Central memory CD8-positive, alpha-beta T cell (primary cell): ENCODE measurements around the gene ARG1.
A peak's percentile ranks its signal among the peaks of the same experiment; 100 is the strongest.
"Not testable (repeated sequence)": the region's sequence is repeated elsewhere in the genome, so short reads cannot be mapped to it uniquely, and the experiment has no call there.

Experiments
- ATAC-seq: fragments of 150-1000 bp; cut with Tn5 transposase; replicated peaks from 2 replicates; pipeline ENCODE4 v1.10.0; 2022; ENCODE audit warnings: mild to moderate bottlenecking, moderate FRiP score, moderate number of reproducible peaks; ENCODE audit not compliant: poor library complexity, severe bottlenecking; ENCODE audit errors: extremely low read depth
- DNase-seq, 2 donors: peaks; one replicate each; pipeline ENCODE4 v3.0.0; 2021; ENCODE audit warnings: low spot score in 2 of 2
- H3K27ac Mint-ChIP-seq: one replicate; pipeline ENCODE4 v1.8.0; 2022; ENCODE audit warnings: low read depth, mild to moderate bottlenecking, moderate library complexity, mixed read lengths
- H3K27me3 Mint-ChIP-seq: one replicate; pipeline ENCODE4 v1.8.0; 2022; ENCODE audit warnings: mixed read lengths
- H3K36me3 Mint-ChIP-seq: one replicate; pipeline ENCODE4 v1.8.0; 2022; ENCODE audit warnings: mild to moderate bottlenecking, moderate library complexity, mixed read lengths; ENCODE audit not compliant: insufficient read depth
- H3K4me1 Mint-ChIP-seq: one replicate; pipeline ENCODE4 v1.8.0; 2022; ENCODE audit warnings: mixed read lengths
- H3K4me3 Mint-ChIP-seq: one replicate; pipeline ENCODE4 v1.8.0; 2022; ENCODE audit warnings: mild to moderate bottlenecking, moderate library complexity, mixed read lengths
- H3K9me3 Mint-ChIP-seq: one replicate; pipeline ENCODE4 v1.8.0; 2022; ENCODE audit warnings: mixed read lengths

Gene ARG1

DNA sequence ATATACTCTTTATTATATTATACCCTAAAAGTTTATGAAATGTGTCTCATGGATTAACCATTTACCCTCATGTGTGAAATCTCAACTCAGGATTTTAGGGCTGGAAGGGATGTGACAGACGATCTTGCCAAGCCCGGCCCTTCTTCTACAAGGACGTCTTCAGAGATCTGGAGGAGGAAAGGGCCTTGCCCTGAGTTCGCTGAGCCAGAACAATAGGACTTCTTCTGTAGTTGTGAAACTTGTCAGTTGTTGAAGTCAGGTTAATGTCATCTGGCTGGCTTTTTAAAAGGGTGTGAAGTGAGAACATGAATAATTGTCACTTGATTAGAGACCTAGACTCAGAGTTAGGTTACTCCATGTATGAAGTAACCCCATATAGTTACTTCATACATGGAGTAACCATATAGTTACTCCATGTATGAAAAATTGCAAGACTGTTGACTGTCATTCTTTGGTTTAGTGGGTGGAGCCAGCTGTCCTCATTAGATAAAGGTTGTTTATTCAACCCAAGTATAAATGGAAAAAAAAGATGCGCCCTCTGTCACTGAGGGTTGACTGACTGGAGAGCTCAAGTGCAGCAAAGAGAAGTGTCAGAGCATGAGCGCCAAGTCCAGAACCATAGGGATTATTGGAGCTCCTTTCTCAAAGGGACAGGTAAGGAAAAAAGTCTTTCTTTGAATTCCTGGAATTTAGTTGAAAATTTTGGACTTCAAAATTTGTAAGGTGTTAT, at the start of gene ARG1:
ARG1 (plus strand) TSS at position 541 of the 730 bp plus-strand sequence; CDS start at position 598, 57 bp downstream.
- H3K4me3 Mint-ChIP-seq: no peak within 1 kb of the TSS
- no peaks in the 10 kb centered on the region for H3K4me1 Mint-ChIP-seq
- ATAC-seq: no peak
- H3K27ac Mint-ChIP-seq: no peak within 1 kb of the TSS
- no peaks in the 10 kb centered on the region for H3K27me3 Mint-ChIP-seq
- peaks cover 15% of the 10 kb centered on the region for H3K36me3 Mint-ChIP-seq
- no peak for DNase-seq
- H3K9me3 Mint-ChIP-seq: no peaks in the 10 kb centered on the region

DNA sequence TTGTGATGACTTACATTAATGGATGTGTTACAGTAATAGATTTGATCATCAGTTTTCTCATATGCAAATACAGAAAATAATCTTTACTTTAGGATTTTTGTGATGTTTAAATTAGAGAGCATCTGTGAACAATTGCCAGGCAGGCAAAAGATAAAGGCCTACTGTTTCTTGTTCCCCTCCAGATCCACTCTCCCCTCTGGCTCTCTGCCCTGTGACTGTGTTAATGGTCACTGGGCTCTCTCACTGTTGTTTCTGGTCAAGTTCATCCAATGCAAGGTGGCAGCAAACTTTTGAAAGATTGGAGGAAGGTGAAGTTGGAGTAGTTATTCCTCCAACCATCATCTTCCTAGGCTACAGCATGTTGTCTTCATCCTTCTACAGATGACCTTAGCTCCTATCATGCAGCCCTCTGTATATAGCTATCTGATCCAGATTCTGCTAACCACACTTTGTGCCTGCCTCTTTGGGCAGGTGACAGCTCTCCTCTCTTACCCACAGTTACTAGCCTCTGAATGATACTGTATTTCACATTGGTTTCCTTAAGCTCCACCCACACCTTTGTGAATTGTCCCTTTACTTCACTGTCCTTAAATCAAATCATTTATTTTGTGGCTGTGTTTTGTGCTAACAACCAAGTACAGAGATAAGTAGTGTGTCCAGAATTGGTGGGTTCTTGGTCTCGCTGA, 48.9 kb upstream of the ARG1 start:
- Mint-ChIP-seq H3K27ac (no peak overlapping the region), H3K4me1 (peaks cover 12% of the 10 kb centered on the region), H3K9me3 (no peaks in the 10 kb centered on the region), H3K36me3 (peaks cover 4% of the 10 kb centered on the region), H3K27me3 (no peaks in the 10 kb centered on the region), H3K4me3 (no peak overlapping the region)
- DNase-seq (no peak), ATAC-seq (peak; percentile 44)

DNA sequence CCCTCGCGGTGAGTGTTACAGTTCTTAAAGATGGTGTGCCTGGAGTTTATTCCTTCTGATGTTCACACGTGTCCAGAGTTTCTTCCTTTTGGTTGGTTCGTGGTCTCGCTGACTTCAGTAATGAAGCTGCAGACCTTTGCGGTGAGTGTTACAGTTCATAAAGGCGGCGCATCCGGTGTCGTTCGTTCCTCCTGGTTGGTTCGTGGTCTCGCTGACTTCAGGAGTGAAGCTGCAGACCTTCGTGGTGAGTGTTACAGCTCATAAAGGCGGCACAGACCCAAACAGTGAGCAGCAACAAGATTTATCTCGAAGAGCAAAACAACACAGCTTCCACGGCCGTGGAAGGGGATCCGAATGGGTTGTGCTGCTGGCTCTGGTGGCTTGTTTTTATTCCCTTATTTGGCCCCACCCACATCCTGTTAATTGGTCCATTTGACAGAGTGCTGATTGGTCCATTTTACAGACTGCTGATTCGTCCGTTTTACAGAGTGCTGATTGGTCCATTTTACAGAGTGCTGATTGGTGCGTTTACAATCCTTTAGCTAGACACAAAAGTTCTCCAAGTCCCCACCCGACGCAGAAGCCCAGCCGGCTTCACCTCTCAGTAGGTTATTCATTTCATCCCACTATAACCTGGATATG, 48.2 kb upstream of the ARG1 start:
- H3K27me3 Mint-ChIP-seq: no peaks in the 10 kb centered on the region
- H3K36me3 Mint-ChIP-seq: peaks cover 4% of the 10 kb centered on the region
- ATAC-seq: peak; percentile 58
- H3K4me1 Mint-ChIP-seq: peaks cover 6% of the 10 kb centered on the region
- no peaks in the 10 kb centered on the region for H3K9me3 Mint-ChIP-seq
- no peak overlapping the region for H3K4me3 Mint-ChIP-seq
- peak in 1 of 2 donors; percentile 21 for DNase-seq
- no peak overlapping the region for H3K27ac Mint-ChIP-seq

DNA sequence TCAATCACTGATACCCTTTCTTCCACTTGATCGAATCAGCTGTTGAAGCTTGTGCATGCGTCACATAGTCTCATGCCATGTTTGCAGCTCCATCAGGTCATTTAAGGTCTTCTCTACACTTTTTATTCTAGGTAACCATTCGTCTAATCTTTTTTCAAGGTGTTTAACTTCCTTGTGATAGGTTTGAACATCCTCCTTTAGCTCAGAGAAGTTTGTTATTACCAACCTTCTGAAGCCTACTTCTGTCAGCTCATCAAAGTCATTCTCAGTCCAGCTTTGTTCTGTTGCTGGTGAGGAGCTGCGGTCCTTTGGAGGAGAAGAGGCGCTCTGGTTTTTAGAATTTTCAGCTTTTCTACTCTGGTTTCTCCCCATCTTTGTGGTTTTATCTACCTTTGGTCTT, 42.1 kb upstream of the ARG1 start:
- H3K9me3 Mint-ChIP-seq, DNase-seq, H3K27ac Mint-ChIP-seq, ATAC-seq, H3K36me3 Mint-ChIP-seq, H3K27me3 Mint-ChIP-seq: not testable (repeated sequence)
- H3K4me3 Mint-ChIP-seq: peak overlapping the region; percentile 2
- peaks cover 20% of the 10 kb centered on the region for H3K4me1 Mint-ChIP-seq

DNA sequence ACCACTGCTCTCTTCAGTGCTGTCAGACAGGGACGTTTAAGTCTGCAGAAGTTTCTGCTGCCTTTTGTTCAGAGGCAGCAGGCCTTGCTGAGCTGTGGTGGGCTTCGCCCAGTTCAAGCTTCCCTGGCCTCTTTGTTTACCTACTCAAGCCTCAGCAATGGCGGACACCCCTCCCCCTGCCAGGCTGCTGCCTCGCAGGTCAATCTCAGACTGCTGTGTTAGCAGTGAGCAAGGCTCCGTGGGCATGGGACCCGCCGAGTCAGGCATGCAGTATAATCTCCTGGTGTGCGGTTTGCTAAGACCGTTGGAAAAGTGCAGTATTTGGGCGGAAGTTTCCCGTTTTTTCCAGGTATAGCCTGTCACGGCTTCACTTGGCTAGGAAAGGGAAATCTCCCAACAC, 41.3 kb upstream of the ARG1 start:
- not testable (repeated sequence) for H3K27me3 Mint-ChIP-seq, H3K27ac Mint-ChIP-seq, H3K9me3 Mint-ChIP-seq, H3K36me3 Mint-ChIP-seq, H3K4me3 Mint-ChIP-seq, DNase-seq, ATAC-seq
- peaks cover 20% of the 10 kb centered on the region for H3K4me1 Mint-ChIP-seq

DNA sequence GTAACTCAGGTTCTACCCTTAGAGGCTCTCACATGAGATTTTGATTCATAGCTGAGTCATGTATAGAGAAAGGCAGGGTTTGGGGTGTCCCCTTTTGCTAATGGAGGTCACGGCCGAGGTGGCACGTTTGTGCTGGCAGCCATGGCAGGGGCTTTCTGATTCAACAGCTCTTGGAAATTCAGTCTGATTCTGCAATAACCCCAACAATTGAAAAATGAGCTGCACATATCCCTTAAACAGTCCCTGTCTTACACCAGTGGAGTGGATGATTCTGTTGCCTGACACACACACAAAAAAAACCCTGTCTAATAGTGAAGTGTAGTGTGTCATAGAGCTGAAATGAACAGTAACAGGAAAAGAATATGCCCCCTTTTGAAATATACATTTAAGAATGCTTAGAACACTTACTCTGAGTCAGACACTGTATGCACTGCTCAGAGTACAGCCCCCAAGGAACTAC, 40.4 kb upstream of the ARG1 start:
- H3K4me1 Mint-ChIP-seq: peaks cover 20% of the 10 kb centered on the region
- peaks cover 5% of the 10 kb centered on the region for H3K36me3 Mint-ChIP-seq
- no peak overlapping the region for H3K4me3 Mint-ChIP-seq
- H3K27me3 Mint-ChIP-seq: no peaks in the 10 kb centered on the region
- no peak overlapping the region for H3K27ac Mint-ChIP-seq
- DNase-seq (no peak), ATAC-seq (no peak)
- H3K9me3 Mint-ChIP-seq: no peaks in the 10 kb centered on the region

DNA sequence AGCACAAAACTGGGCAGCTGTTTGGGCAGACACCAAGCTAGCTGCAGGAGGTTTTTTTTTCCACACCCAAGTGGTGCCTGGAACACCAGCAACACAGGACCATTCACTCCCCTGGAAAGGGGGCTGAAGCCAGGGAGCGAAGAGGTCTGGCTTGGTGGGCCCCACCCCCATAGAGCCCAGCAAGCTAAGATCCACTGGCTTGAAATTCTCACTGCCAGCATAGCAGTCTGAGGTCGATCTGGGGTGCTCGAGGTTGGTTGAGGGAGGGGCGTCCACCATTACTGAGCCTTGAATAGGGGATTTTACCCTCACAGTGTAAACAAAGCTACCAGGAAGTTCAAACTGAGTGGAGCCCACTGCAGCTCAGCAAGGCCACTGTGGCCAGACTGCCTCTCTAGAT, 34.4 kb upstream of the ARG1 start:
- peaks cover 12% of the 10 kb centered on the region for H3K27me3 Mint-ChIP-seq
- H3K4me1 Mint-ChIP-seq, H3K4me3 Mint-ChIP-seq, H3K9me3 Mint-ChIP-seq, H3K36me3 Mint-ChIP-seq, H3K27ac Mint-ChIP-seq, DNase-seq, ATAC-seq: not testable (repeated sequence)

DNA sequence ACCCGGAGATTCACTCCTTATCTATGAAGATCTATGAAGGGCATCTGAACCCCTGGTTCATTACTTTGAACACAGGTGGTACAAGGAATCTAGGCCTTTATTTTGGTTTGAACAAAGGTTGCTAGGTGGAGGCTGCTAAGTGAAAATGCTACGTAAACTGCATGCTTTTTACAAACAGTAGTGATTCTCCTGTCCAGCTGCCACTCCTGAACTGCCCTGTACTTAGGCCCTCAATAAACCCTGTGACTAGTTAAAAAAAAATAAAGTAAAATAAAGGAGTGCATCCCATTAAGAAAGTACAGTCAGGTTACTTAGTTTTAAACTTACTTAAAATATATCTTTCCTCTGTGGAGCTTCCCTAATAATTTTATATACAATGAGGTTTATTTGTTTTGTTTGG, 27.7 kb upstream of the ARG1 start:
- no peak overlapping the region for H3K4me3 Mint-ChIP-seq
- no peaks in the 10 kb centered on the region for H3K4me1 Mint-ChIP-seq
- H3K9me3 Mint-ChIP-seq: no peaks in the 10 kb centered on the region
- DNase-seq (no peak), ATAC-seq (no peak)
- H3K27ac Mint-ChIP-seq: no peak overlapping the region
- H3K27me3 Mint-ChIP-seq: peaks cover 27% of the 10 kb centered on the region
- H3K36me3 Mint-ChIP-seq: peaks cover 2% of the 10 kb centered on the region

GRCh38 chr6:131547488-131547887, 25.5 kb upstream of the ARG1 start:
- Mint-ChIP-seq H3K27me3 (peaks cover 15% of the 10 kb centered on the region), H3K4me1 (no peaks in the 10 kb centered on the region), H3K36me3 (peaks cover 2% of the 10 kb centered on the region), H3K27ac (no peak overlapping the region), H3K4me3 (no peak overlapping the region), H3K9me3 (no peaks in the 10 kb centered on the region)
- ATAC-seq (no peak), DNase-seq (no peak)

GRCh38 chr6:131548441-131548840, 24.6 kb upstream of the ARG1 start:
- Mint-ChIP-seq H3K27me3 (peaks cover 18% of the 10 kb centered on the region), H3K9me3 (no peaks in the 10 kb centered on the region), H3K36me3 (peaks cover 2% of the 10 kb centered on the region), H3K4me3 (no peak overlapping the region), H3K27ac (no peak overlapping the region), H3K4me1 (no peaks in the 10 kb centered on the region)
- DNase-seq: no peak
- no peak for ATAC-seq

DNA sequence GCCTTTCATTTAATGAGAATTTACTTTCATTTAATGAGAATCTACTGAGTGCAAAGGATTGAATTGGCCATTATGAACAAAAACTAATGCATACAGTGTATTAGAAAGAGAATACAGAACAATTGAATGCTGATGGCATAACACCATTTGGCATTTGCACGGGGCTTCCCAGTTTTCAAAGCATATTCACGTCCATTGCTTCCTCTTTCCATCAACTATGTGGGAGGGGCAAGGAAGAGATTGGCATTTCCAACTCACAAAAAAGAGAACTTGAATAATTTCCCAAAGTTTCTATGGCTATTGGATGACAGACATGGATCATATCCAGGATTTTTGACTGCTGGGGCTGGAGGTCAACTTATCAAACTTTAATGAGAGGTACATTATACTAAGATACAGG, 23.2 kb upstream of the ARG1 start:
- H3K4me1 Mint-ChIP-seq: no peaks in the 10 kb centered on the region
- DNase-seq (no peak), ATAC-seq (no peak)
- H3K27me3 Mint-ChIP-seq: peaks cover 28% of the 10 kb centered on the region
- no peaks in the 10 kb centered on the region for H3K9me3 Mint-ChIP-seq
- peaks cover 2% of the 10 kb centered on the region for H3K36me3 Mint-ChIP-seq
- no peak overlapping the region for H3K4me3 Mint-ChIP-seq
- H3K27ac Mint-ChIP-seq: no peak overlapping the region

GRCh38 chr6:131551902-131552301, 21.1 kb upstream of the ARG1 start:
- no peaks in the 10 kb centered on the region for H3K9me3 Mint-ChIP-seq
- peaks cover 2% of the 10 kb centered on the region for H3K36me3 Mint-ChIP-seq
- ATAC-seq (no peak), DNase-seq (no peak)
- no peak overlapping the region for H3K4me3 Mint-ChIP-seq
- H3K27ac Mint-ChIP-seq: no peak overlapping the region
- H3K27me3 Mint-ChIP-seq: peaks cover 23% of the 10 kb centered on the region
- H3K4me1 Mint-ChIP-seq: no peaks in the 10 kb centered on the region

DNA sequence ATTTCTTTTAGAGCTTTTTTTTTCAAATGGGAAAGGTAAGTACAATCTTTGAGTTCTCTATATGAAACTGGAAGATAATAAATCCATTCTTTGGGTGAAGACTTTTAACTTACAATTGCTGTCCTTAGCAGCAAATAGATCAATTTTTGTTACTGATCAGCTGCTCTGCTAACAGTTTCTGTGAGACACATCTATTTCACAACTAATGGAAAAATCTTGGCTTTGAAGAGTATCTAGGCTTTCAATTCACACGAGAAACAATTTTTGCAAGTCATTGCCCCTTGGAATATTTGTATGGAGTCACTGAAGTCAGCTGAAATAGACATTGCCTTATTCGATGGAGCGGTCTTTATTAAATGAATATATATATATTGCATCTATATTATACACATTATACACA, 20.5 kb upstream of the ARG1 start:
- DNase-seq (no peak), ATAC-seq (no peak)
- Mint-ChIP-seq H3K27me3 (peaks cover 16% of the 10 kb centered on the region), H3K9me3 (no peaks in the 10 kb centered on the region), H3K4me1 (no peaks in the 10 kb centered on the region), H3K4me3 (no peak overlapping the region), H3K27ac (no peak overlapping the region), H3K36me3 (peaks cover 2% of the 10 kb centered on the region)
